Ascending aorta (tissue), 2 donors: ENCODE data around the gene PDE1C. TPM values are rescaled to one million over a fixed set of nuclear protein-coding genes. Genes with fewer than 3 reads are reported as not detected.

Experiments used
- DNase-seq, 2 donors: peaks; one replicate each; pipeline ENCODE4 v3.0.0-alpha.2; 2019; ENCODE audit warnings: low spot score in 2 of 2
- H3K27ac ChIP-seq, 2 donors: fragments of 200-600 bp; sonication (generic); one replicate each; pipeline ENCODE4 v1.5.1; 2016 to 2017; ENCODE audit warnings: mild to moderate bottlenecking in 1 of 2
- H3K27me3 ChIP-seq: fragments of 200-600 bp; sonication (generic); one replicate; pipeline ENCODE4 v1.5.1; 2017
- H3K36me3 ChIP-seq, 2 donors: fragments of 200-600 bp; sonication (generic); one replicate each; pipeline ENCODE4 v1.5.1; 2016
- H3K4me1 ChIP-seq, 2 donors: fragments of 200-600 bp; sonication (generic); one replicate each; pipeline ENCODE4 v1.5.1; 2016 to 2017; ENCODE audit warnings: mild to moderate bottlenecking in 1 of 2
- H3K4me3 ChIP-seq, 2 donors: fragments of 200-600 bp; sonication (generic); one replicate each; pipeline ENCODE4 v1.5.1; 2016 to 2017; ENCODE audit warnings: mild to moderate bottlenecking in 1 of 2
- H3K9me3 ChIP-seq, 2 donors: fragments of 200-600 bp; sonication (generic); one replicate each; pipeline ENCODE4 v1.5.1; 2016
- CTCF ChIP-seq, 3 experiments: fragments of 200-600 bp in 2 of 3; fragments of 450-650 bp in 1 of 3; sonication (generic) in 2 of 3; IDR thresholded peaks; one replicate each; pipeline ENCODE4 v1.5.1; 2016 to 2019; ENCODE audit warnings: antibody characterized with exemption in 3 of 3, mild to moderate bottlenecking in 1 of 3, moderate library complexity in 1 of 3
- intact Hi-C: fragments of 100-400 bp; cut with DNase I; formaldehyde crosslinking; loops from one replicate; pipeline ENCODE4 v1.15.1; 2023
- total RNA-seq: library from RNA; depleted of rRNA; stranded (reverse); fragments of >200 nt; gene quantifications from one replicate; pipeline ENCODE4 v1.1.0, GENCODE V29; 2016

PDE1C gene
- total RNA-seq, 1 donor from 2014 or later = 1.4 TPM

GRCh38 chr7:31940167-31940566 lies 130.0 kb downstream of the PDE1C start:
- TF ChIP-seq CTCF (IDR thresholded peaks at IDR 0.05) = no peak
- DNase-seq = no peak
- intact Hi-C loops = no loop called here
- H3K4me3 ChIP-seq = no peak overlapping the region
- H3K9me3 ChIP-seq = no peaks in the 10 kb centered on the region
- no peaks in the 10 kb centered on the region for H3K4me1 ChIP-seq
- no peak overlapping the region for H3K27ac ChIP-seq
- H3K36me3 ChIP-seq = no peaks in the 10 kb centered on the region
- no peaks in the 10 kb centered on the region for H3K27me3 ChIP-seq

DNA sequence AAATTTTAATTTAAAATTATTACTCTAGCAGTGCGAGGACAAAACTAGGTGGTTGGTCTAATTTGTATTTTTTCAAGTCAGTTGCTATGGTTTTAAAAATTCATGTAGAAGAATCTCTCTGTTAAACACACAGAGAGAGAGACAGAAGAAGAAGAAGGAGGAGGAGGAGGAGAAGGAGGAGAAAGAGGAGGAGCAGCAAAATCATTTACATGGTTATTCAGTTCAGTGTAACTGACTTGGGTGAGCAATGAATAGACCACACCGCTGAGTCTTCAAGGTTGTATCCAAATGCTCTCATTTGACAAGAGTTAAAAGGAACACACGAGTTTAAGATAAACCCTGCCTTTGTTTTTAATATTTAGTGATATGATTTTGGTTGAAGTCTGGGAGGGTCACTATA lies 131.1 kb downstream of the PDE1C start:
- Histone ChIP-seq H3K36me3 (no peaks in the 10 kb centered on the region), H3K27ac (no peak overlapping the region), H3K27me3 (no peaks in the 10 kb centered on the region), H3K4me3 (no peak overlapping the region), H3K4me1 (no peaks in the 10 kb centered on the region), H3K9me3 (no peaks in the 10 kb centered on the region)
- DNase-seq = no peak
- intact Hi-C loops = no loop called here
- no peak for TF ChIP-seq CTCF (IDR thresholded peaks at IDR 0.05)

GRCh38 chr7:31938650-31939049 lies 131.6 kb downstream of the PDE1C start:
- Histone ChIP-seq H3K4me3 (no peak overlapping the region), H3K27me3 (no peaks in the 10 kb centered on the region), H3K27ac (no peak overlapping the region), H3K36me3 (no peaks in the 10 kb centered on the region), H3K9me3 (no peaks in the 10 kb centered on the region), H3K4me1 (no peaks in the 10 kb centered on the region)
- intact Hi-C loops = no loop called here
- no peak for TF ChIP-seq CTCF (IDR thresholded peaks at IDR 0.05)
- no peak for DNase-seq

DNA sequence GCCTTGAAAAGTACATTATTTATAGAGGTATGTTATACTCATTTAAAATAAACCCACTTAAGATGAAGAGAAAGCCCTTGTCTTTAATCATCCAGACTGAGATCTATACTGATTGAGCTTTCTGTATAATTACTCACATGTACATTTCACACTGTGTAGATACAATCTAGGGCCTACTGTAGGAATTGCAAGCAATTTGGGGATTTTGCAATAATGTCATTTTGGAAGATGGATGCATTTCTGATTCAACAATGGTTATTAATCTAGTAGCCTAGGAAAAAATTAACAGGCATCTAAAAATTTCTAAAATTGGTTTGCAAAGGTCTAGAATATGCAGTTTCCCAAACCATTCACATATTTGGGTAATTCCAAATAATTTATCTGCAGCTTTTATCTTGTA lies 132.2 kb downstream of the PDE1C start:
- no peak for TF ChIP-seq CTCF (IDR thresholded peaks at IDR 0.05)

DNA sequence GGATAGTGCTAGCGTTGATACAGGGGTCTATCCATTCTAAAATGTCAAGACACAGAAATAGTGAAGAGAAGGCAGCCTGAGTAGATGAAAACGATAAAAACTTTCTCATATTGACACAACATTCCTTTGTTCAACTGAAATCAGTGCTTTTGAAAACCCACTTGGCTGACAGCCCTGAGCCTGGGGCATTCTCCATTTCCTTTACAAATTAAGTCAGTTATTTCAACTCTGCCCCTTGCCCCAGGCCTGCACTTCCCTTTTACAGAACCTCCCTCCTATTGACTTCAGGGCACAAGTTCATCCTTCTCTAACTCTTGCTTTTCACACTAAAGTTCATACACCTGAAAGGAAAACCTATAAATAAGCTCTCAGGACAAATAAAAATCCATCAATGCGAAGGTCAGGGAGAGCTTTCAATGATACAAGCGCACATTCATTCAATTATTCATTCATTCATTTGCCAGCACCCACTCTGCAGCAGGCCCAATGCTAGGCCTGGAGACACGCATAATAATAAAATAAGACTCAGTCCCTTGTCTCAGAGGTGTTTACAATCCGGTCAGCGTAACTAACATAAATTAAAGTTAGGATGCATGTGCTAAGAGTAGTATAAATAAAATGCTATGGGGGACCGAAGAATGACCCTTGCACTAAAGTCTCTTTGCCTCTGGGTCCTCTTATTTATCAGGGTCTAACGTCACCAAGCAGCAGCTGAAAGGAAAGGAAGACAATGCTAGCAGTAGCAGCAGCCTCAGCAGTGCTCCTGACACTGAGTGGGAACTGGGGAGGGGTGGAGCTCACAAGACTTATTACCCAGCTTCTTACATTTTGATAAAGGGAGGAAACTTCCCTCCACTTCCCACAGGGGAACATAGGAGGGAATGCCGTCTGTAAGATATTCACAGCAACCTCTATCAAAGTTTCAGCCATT lies 134.8 kb downstream of the PDE1C start:
- H3K27me3 ChIP-seq = no peaks in the 10 kb centered on the region
- no peak for DNase-seq
- no peak overlapping the region for H3K4me3 ChIP-seq
- no peaks in the 10 kb centered on the region for H3K9me3 ChIP-seq
- H3K4me1 ChIP-seq = no peaks in the 10 kb centered on the region
- no peaks in the 10 kb centered on the region for H3K36me3 ChIP-seq
- H3K27ac ChIP-seq = no peak overlapping the region
- intact Hi-C loops = no loop called here
- no peak for TF ChIP-seq CTCF (IDR thresholded peaks at IDR 0.05)

More for the DNA sequence above, 132.2 kb downstream of the PDE1C start:
- no peak for DNase-seq
- intact Hi-C loops = no loop called here
- Histone ChIP-seq H3K36me3 (no peaks in the 10 kb centered on the region), H3K27me3 (no peaks in the 10 kb centered on the region), H3K9me3 (no peaks in the 10 kb centered on the region), H3K27ac (no peak overlapping the region), H3K4me1 (no peaks in the 10 kb centered on the region), H3K4me3 (no peak overlapping the region)
